GM18498 (cell line): ENCODE measurements around the gene XDH.

Experiments used
- ATAC-seq: cut with Tn5 transposase; IDR thresholded peaks from one replicate; pipeline ENCODE4 v1.9.1; 2021; ENCODE audit warnings: mild to moderate bottlenecking, moderate library complexity; ENCODE audit not compliant: unreplicated experiment

The XDH gene

GRCh38 chr2:31404302-31404701 is 10.2 kb downstream of the XDH start:
- ATAC-seq: no peak

GRCh38 chr2:31402388-31402787 is 12.2 kb downstream of the XDH start:
- ATAC-seq: no peak

GRCh38 chr2:31401580-31401979 is 13.0 kb downstream of the XDH start:
- no peak for ATAC-seq

GRCh38 chr2:31398881-31399280 is 15.7 kb downstream of the XDH start:
- no peak for ATAC-seq

- no peak for ATAC-seq
Measured at GRCh38 chr2:31397094-31397493, 17.4 kb downstream of the XDH start.

GRCh38 chr2:31390324-31390723 is 24.2 kb downstream of the XDH start:
- no peak for ATAC-seq

- no peak for ATAC-seq
Measured at GRCh38 chr2:31388736-31389135, 25.8 kb downstream of the XDH start.

- no peak for ATAC-seq
Measured at GRCh38 chr2:31387850-31388249, 26.7 kb downstream of the XDH start.

GRCh38 chr2:31386648-31387047 is 27.9 kb downstream of the XDH start:
- ATAC-seq: no peak

- no peak for ATAC-seq
Measured at GRCh38 chr2:31386172-31386571, 28.4 kb downstream of the XDH start.

- ATAC-seq: no peak
Measured at GRCh38 chr2:31384771-31385276, 29.7 kb downstream of the XDH start.

- no peak for ATAC-seq
Measured at GRCh38 chr2:31384351-31384750, 30.2 kb downstream of the XDH start.

- ATAC-seq: no peak
Measured at GRCh38 chr2:31383471-31384153, 30.9 kb downstream of the XDH start.

GRCh38 chr2:31382452-31383120 is 32.0 kb downstream of the XDH start:
- ATAC-seq: no peak

GRCh38 chr2:31381601-31382000 is 32.9 kb downstream of the XDH start:
- ATAC-seq: no peak

GRCh38 chr2:31380243-31380642 is 34.3 kb downstream of the XDH start:
- ATAC-seq: no peak

GRCh38 chr2:31379747-31380146 is 34.8 kb downstream of the XDH start:
- no peak for ATAC-seq

- ATAC-seq: no peak
Measured at GRCh38 chr2:31378791-31379501, 35.6 kb downstream of the XDH start.

- no peak for ATAC-seq
Measured at GRCh38 chr2:31378389-31378788, 36.2 kb downstream of the XDH start.

GRCh38 chr2:31373127-31373526 is 41.4 kb downstream of the XDH start:
- ATAC-seq: no peak

GRCh38 chr2:31372097-31372496 is 42.4 kb downstream of the XDH start:
- no peak for ATAC-seq

- ATAC-seq: no peak
Measured at GRCh38 chr2:31371691-31372090, 42.9 kb downstream of the XDH start.
